ENCODE results near the gene PRSS1.

DNA sequence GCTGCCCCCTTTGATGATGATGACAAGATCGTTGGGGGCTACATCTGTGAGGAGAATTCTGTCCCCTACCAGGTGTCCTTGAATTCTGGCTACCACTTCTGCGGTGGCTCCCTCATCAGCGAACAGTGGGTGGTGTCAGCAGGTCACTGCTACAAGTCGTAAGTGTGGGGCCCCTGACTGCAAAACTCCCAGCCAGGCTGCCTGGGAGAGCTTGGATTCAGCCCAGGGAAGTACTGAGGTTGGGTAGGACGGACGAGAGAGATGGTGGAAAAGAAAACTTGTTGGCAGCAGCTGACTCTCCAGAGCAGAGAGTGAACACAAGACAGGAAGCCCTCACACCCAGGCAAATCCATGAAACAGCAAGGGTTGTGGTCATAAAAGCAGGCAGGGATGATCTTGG, 22.8 kb downstream of the PRSS1 start:
- TF ChIP-seq, protein P1, sequence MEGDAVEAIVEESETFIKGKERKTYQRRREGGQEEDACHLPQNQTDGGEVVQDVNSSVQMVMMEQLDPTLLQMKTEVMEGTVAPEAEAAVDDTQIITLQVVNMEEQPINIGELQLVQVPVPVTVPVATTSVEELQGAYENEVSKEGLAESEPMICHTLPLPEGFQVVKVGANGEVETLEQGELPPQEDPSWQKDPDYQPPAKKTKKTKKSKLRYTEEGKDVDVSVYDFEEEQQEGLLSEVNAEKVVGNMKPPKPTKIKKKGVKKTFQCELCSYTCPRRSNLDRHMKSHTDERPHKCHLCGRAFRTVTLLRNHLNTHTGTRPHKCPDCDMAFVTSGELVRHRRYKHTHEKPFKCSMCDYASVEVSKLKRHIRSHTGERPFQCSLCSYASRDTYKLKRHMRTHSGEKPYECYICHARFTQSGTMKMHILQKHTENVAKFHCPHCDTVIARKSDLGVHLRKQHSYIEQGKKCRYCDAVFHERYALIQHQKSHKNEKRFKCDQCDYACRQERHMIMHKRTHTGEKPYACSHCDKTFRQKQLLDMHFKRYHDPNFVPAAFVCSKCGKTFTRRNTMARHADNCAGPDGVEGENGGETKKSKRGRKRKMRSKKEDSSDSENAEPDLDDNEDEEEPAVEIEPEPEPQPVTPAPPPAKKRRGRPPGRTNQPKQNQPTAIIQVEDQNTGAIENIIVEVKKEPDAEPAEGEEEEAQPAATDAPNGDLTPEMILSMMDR (IDR thresholded peaks at IDR 0.05), result no peak
- TF ChIP-seq POLR2AphosphoS5 (IDR thresholded peaks at IDR 0.05; ENCODE audit: low read depth, low read length) (no peak), SIN3A (IDR thresholded peaks at IDR 0.05; ENCODE audit: borderline replicate concordance, insufficient read depth, low read depth, low read length) (no peak), TCF7L2 (IDR thresholded peaks at IDR 0.05; ENCODE audit: low read depth, low read length) (no peak)
- TF ChIP-seq, protein P2, sequence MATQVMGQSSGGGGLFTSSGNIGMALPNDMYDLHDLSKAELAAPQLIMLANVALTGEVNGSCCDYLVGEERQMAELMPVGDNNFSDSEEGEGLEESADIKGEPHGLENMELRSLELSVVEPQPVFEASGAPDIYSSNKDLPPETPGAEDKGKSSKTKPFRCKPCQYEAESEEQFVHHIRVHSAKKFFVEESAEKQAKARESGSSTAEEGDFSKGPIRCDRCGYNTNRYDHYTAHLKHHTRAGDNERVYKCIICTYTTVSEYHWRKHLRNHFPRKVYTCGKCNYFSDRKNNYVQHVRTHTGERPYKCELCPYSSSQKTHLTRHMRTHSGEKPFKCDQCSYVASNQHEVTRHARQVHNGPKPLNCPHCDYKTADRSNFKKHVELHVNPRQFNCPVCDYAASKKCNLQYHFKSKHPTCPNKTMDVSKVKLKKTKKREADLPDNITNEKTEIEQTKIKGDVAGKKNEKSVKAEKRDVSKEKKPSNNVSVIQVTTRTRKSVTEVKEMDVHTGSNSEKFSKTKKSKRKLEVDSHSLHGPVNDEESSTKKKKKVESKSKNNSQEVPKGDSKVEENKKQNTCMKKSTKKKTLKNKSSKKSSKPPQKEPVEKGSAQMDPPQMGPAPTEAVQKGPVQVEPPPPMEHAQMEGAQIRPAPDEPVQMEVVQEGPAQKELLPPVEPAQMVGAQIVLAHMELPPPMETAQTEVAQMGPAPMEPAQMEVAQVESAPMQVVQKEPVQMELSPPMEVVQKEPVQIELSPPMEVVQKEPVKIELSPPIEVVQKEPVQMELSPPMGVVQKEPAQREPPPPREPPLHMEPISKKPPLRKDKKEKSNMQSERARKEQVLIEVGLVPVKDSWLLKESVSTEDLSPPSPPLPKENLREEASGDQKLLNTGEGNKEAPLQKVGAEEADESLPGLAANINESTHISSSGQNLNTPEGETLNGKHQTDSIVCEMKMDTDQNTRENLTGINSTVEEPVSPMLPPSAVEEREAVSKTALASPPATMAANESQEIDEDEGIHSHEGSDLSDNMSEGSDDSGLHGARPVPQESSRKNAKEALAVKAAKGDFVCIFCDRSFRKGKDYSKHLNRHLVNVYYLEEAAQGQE (IDR thresholded peaks at IDR 0.05; ENCODE audit: insufficient read depth in 1 of 2, low read depth in 2 of 2, low read length in 1 of 2), result no peak

Measured in Panc1 (cell line).